Measurements from ENCODE around the gene GRAMD2B.

DNA sequence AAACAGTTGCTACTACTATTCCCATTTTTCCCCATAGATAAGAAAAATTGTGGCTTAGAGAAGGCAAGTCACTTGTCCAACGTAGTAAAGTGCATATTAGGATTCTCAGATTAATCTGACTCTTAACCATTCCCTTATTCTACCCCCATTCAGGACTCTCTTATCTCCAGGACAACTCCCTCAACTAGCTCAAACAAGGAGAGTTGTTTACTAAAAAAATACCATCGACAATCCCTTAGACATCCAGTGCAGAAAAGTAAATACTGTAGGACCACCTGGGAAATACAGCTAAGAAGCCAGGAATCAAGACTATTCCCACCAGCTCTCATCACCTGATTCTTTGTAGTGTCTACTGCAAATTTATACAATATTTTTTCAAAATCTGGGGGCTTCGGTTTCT, 9.4 kb upstream of the GRAMD2B start:
- TF ChIP-seq, protein P1, sequence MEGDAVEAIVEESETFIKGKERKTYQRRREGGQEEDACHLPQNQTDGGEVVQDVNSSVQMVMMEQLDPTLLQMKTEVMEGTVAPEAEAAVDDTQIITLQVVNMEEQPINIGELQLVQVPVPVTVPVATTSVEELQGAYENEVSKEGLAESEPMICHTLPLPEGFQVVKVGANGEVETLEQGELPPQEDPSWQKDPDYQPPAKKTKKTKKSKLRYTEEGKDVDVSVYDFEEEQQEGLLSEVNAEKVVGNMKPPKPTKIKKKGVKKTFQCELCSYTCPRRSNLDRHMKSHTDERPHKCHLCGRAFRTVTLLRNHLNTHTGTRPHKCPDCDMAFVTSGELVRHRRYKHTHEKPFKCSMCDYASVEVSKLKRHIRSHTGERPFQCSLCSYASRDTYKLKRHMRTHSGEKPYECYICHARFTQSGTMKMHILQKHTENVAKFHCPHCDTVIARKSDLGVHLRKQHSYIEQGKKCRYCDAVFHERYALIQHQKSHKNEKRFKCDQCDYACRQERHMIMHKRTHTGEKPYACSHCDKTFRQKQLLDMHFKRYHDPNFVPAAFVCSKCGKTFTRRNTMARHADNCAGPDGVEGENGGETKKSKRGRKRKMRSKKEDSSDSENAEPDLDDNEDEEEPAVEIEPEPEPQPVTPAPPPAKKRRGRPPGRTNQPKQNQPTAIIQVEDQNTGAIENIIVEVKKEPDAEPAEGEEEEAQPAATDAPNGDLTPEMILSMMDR (IDR thresholded peaks at IDR 0.05): no peak
- TF ChIP-seq POLR2A (IDR thresholded peaks at IDR 0.05) (no peak), POLR2AphosphoS5 (IDR thresholded peaks at IDR 0.05) (no peak)

All from breast epithelium (tissue), 3 donors.